PFSK-1 (cell line): ENCODE results near the gene CFD.

ENCODE experiments used
- FOXP2 ChIP-seq: optimal IDR thresholded peaks from 2 replicates; pipeline ENCODE3; 2011; ENCODE audit warnings: borderline replicate concordance, control low read depth, inconsistent platforms; ENCODE audit not compliant: insufficient read depth; ENCODE audit errors: extremely low read length, extremely low read depth
- POLR2AphosphoS5 ChIP-seq: IDR thresholded peaks from 2 replicates; pipeline ENCODE4 v1.6.1; 2012; ENCODE audit warnings: low read depth, mild to moderate bottlenecking, control low read depth, low read length, moderate library complexity
- REST ChIP-seq, 2 experiments: IDR thresholded peaks; 2 replicates each; pipeline versions ENCODE4 v1.6.1 to v1.8.0; 2011 to 2012; ENCODE audit warnings: low read depth in 2 of 2, low read length in 2 of 2, control low read depth in 1 of 2, inconsistent platforms in 1 of 2, mild to moderate bottlenecking in 1 of 2, moderate library complexity in 1 of 2; ENCODE audit not compliant: insufficient read depth in 1 of 2
- SIN3A ChIP-seq: IDR thresholded peaks from 2 replicates; pipeline ENCODE4 v1.6.1; 2012; ENCODE audit warnings: mild to moderate bottlenecking, low read length, moderate library complexity, borderline replicate concordance; ENCODE audit not compliant: insufficient read depth
- TAF1 ChIP-seq: IDR thresholded peaks from 2 replicates; pipeline ENCODE4 v1.6.1; 2012; ENCODE audit warnings: low read length, control low read depth, borderline replicate concordance; ENCODE audit not compliant: insufficient read depth

Gene CFD

GRCh38 chr19:876780-877314 lies 17.4 kb downstream of the CFD start:
- no peak for TF ChIP-seq POLR2AphosphoS5
- TF ChIP-seq TAF1: no peak
- TF ChIP-seq FOXP2: no peak
- TF ChIP-seq REST (IDR thresholded peaks at IDR 0.05; ENCODE audit: insufficient read depth in 1 of 2, low read depth in 2 of 2, low read length in 2 of 2): no peak

DNA sequence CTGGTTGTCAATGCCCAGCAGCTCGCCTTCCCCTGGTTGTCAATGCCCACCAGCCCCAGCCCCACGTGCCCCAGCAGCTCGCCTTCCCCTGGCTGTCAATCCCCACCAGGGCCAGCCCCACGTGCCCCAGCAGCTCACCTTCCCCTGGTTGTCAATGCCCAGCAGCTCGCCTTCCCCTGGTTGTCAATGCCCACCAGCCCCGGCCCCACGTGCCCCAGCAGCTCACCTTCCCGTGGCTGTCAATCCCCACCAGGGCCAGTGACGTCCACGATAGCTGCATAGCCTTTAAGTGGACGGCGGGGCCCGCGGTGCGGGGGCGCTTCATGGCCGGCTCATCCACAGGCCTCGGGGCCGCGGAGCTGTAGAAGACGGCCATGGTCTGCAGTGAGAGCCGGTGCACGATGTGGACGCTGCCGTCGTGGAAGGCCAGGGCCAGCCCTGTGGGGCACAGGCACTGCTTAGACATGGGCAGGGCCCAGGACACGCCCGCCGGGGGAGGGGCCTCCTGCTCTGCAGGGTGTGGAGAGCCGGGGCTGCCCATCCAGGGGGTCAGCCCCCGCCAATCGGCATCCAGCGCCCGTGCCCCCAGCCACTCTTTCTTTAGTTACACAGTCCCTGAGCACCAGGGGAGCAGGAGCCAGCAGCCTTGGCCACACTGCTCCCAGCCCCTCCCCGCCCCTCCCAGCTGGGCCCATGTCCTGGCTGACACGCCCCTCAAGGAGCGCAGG lies 20.4 kb downstream of the CFD start:
- TF ChIP-seq REST (IDR thresholded peaks at IDR 0.05; ENCODE audit: insufficient read depth in 1 of 2, low read depth in 2 of 2, low read length in 2 of 2) (no peak), SIN3A (no peak), POLR2AphosphoS5 (no peak), FOXP2 (no peak), TAF1 (no peak)

GRCh38 chr19:881385-882071 lies 22.1 kb downstream of the CFD start:
- TF ChIP-seq POLR2AphosphoS5: no peak
- no peak for TF ChIP-seq REST (IDR thresholded peaks at IDR 0.05; ENCODE audit: insufficient read depth in 1 of 2, low read depth in 2 of 2, low read length in 2 of 2)
- TF ChIP-seq FOXP2: no peak
- no peak for TF ChIP-seq SIN3A

GRCh38 chr19:882871-883497 lies 23.5 kb downstream of the CFD start:
- TF ChIP-seq REST (IDR thresholded peaks at IDR 0.05; ENCODE audit: insufficient read depth in 1 of 2, low read depth in 2 of 2, low read length in 2 of 2) (no peak), POLR2AphosphoS5 (no peak), FOXP2 (no peak), SIN3A (no peak), TAF1 (no peak)
